Activated naive CD4-positive, alpha-beta T cell treated with anti-CD3 and anti-CD28 coated beads for 36 hours (primary cell): ENCODE measurements around the gene RAB40A. TPM values are rescaled to one million over a fixed set of nuclear protein-coding genes. Genes with fewer than 3 reads are reported as not detected.
"Not testable (repeated sequence)": the region's sequence is repeated elsewhere in the genome, so short reads cannot be mapped to it uniquely, and the experiment has no call there.

Experiments used
- CTCF ChIA-PET: fragments of 350-600 bp; sonication (Branson Sonifier 250); formaldehyde crosslinking; loops from one replicate; lab custom pipeline; 2021; ENCODE audit warnings: antibody characterized with exemption; lab: Charles Lee
- DNase-seq: peaks from one replicate; pipeline ENCODE4 v3.0.0-alpha.2; 2020
- H3K27ac Mint-ChIP-seq: one replicate; pipeline ENCODE4 v1.8.0; 2021; ENCODE audit warnings: mild to moderate bottlenecking, mixed read lengths
- H3K27me3 Mint-ChIP-seq: one replicate; pipeline ENCODE4 v1.8.0; 2021; ENCODE audit warnings: low read depth, mixed read lengths
- H3K36me3 Mint-ChIP-seq: one replicate; pipeline ENCODE4 v1.8.0; 2021; ENCODE audit warnings: low read depth, mixed read lengths
- H3K4me1 Mint-ChIP-seq: one replicate; pipeline ENCODE4 v1.8.0; 2021; ENCODE audit warnings: low read depth, mixed read lengths
- H3K4me3 Mint-ChIP-seq: one replicate; pipeline ENCODE4 v1.8.0; 2021; ENCODE audit warnings: mild to moderate bottlenecking, moderate library complexity, mixed read lengths
- H3K9me3 Mint-ChIP-seq: one replicate; pipeline ENCODE4 v1.8.0; 2021; ENCODE audit warnings: mixed read lengths
- intact Hi-C: fragments of 100-400 bp; cut with micrococcal nuclease; formaldehyde crosslinking; loops from one replicate; pipeline ENCODE4 v1.15.1; 2023
- total RNA-seq, 2 experiments: library from RNA; stranded (reverse); gene quantifications; one replicate each; pipeline ENCODE4 v1.2.3, GENCODE V29; 2021

Gene RAB40A
- total RNA-seq, 2 experiments from 2014 or later, result 0.07 TPM; not detected in 1

GRCh38 chrX:103480526-103480925 is 38.8 kb downstream of the RAB40A start:
- CTCF ChIA-PET, result no interaction called here

GRCh38 chrX:103477496-103477895 is 41.8 kb downstream of the RAB40A start:
- no peak for DNase-seq
- CTCF ChIA-PET, result no interaction called here
- H3K27me3 Mint-ChIP-seq, result no peaks in the 10 kb centered on the region
- intact Hi-C loops, result no loop called here
- H3K9me3 Mint-ChIP-seq, result no peaks in the 10 kb centered on the region
- H3K4me3 Mint-ChIP-seq, result no peak overlapping the region
- H3K27ac Mint-ChIP-seq, result no peak overlapping the region
- H3K36me3 Mint-ChIP-seq, result no peaks in the 10 kb centered on the region
- no peaks in the 10 kb centered on the region for H3K4me1 Mint-ChIP-seq

More at GRCh38 chrX:103480526-103480925, 38.8 kb downstream of the RAB40A start:
- Mint-ChIP-seq H3K36me3 (no peaks in the 10 kb centered on the region), H3K4me3 (no peak overlapping the region), H3K9me3 (no peaks in the 10 kb centered on the region), H3K27ac (no peak overlapping the region), H3K4me1 (no peaks in the 10 kb centered on the region), H3K27me3 (no peaks in the 10 kb centered on the region)
- intact Hi-C loops, result no loop called here
- DNase-seq, result no peak

- H3K27me3 Mint-ChIP-seq, result no peaks in the 10 kb centered on the region
- CTCF ChIA-PET, result no interaction called here
- no peaks in the 10 kb centered on the region for H3K36me3 Mint-ChIP-seq
- no peaks in the 10 kb centered on the region for H3K9me3 Mint-ChIP-seq
- DNase-seq, result no peak
- H3K4me1 Mint-ChIP-seq, result no peaks in the 10 kb centered on the region
- H3K27ac Mint-ChIP-seq, result no peak overlapping the region
- intact Hi-C loops, result no loop called here
- H3K4me3 Mint-ChIP-seq, result no peak overlapping the region
Observed at GRCh38 chrX:103475381-103475780, 43.9 kb downstream of the RAB40A start.

- intact Hi-C loops, H3K27me3 Mint-ChIP-seq, H3K36me3 Mint-ChIP-seq, H3K4me3 Mint-ChIP-seq, CTCF ChIA-PET, H3K4me1 Mint-ChIP-seq, H3K27ac Mint-ChIP-seq, DNase-seq, H3K9me3 Mint-ChIP-seq: not testable (repeated sequence)
Observed at GRCh38 chrX:103469977-103470376, 49.3 kb downstream of the RAB40A start.

GRCh38 chrX:103467887-103468286 is 51.4 kb downstream of the RAB40A start:
- Mint-ChIP-seq H3K27ac (no peak overlapping the region), H3K36me3 (no peaks in the 10 kb centered on the region), H3K4me3 (no peak overlapping the region), H3K27me3 (no peaks in the 10 kb centered on the region), H3K9me3 (no peaks in the 10 kb centered on the region), H3K4me1 (peaks cover 11% of the 10 kb centered on the region)
- CTCF ChIA-PET, result no interaction called here
- intact Hi-C loops, result no loop called here
- no peak for DNase-seq

- no peak for DNase-seq
- H3K4me3 Mint-ChIP-seq, result no peak overlapping the region
- H3K27ac Mint-ChIP-seq, result no peak overlapping the region
- H3K9me3 Mint-ChIP-seq, result no peaks in the 10 kb centered on the region
- peaks cover 11% of the 10 kb centered on the region for H3K4me1 Mint-ChIP-seq
- CTCF ChIA-PET, result no interaction called here
- no peaks in the 10 kb centered on the region for H3K27me3 Mint-ChIP-seq
- H3K36me3 Mint-ChIP-seq, result no peaks in the 10 kb centered on the region
- intact Hi-C loops, result no loop called here
Observed at GRCh38 chrX:103467156-103467555, 52.1 kb downstream of the RAB40A start.

GRCh38 chrX:103464774-103465117 is 54.5 kb downstream of the RAB40A start:
- CTCF ChIA-PET, result interaction anchor here (0.8 to 2.6 kb wide), 10 partner anchors 9 to 513 kb away, joined by 4 to 24 read pairs (median 6); no protein-coding TSS in a partner anchor
- H3K9me3 Mint-ChIP-seq, result no peaks in the 10 kb centered on the region
- peak overlapping the region; percentile 82 for H3K4me3 Mint-ChIP-seq
- intact Hi-C loops, result loop anchor here (1.0 to 5.0 kb wide), 7 partner anchors 60 to 513 kb away; partner anchors contain the start of genes TCEAL8 and TCEAL9
- H3K36me3 Mint-ChIP-seq, result peaks cover 1% of the 10 kb centered on the region
- H3K4me1 Mint-ChIP-seq, result peaks cover 25% of the 10 kb centered on the region
- no peaks in the 10 kb centered on the region for H3K27me3 Mint-ChIP-seq
- peak overlapping the region; percentile 73 for H3K27ac Mint-ChIP-seq
- peak; percentile 87 for DNase-seq

GRCh38 chrX:103464072-103464773 is 55.1 kb downstream of the RAB40A start:
- intact Hi-C loops, result loop anchor here (1.0 to 5.0 kb wide), 7 partner anchors 59 to 513 kb away; partner anchors contain the start of genes TCEAL8 and TCEAL9
- peak; percentile 41 for DNase-seq
- H3K9me3 Mint-ChIP-seq, result no peaks in the 10 kb centered on the region
- CTCF ChIA-PET, result interaction anchor here (0.7 to 2.6 kb wide), 16 partner anchors 10 to 513 kb away, joined by 3 to 24 read pairs (median 4); no protein-coding TSS in a partner anchor
- peak overlapping the region; percentile 73 for H3K27ac Mint-ChIP-seq
- H3K36me3 Mint-ChIP-seq, result peaks cover 1% of the 10 kb centered on the region
- peaks cover 30% of the 10 kb centered on the region for H3K4me1 Mint-ChIP-seq
- H3K4me3 Mint-ChIP-seq, result peak overlapping the region; percentile 82
- H3K27me3 Mint-ChIP-seq, result no peaks in the 10 kb centered on the region

- CTCF ChIA-PET, result interaction anchor here (0.5 kb wide), 1 partner anchor 250 kb away, joined by 3 read pairs; no protein-coding TSS in a partner anchor
- Mint-ChIP-seq H3K27ac (no peak overlapping the region), H3K36me3 (peaks cover 1% of the 10 kb centered on the region), H3K4me3 (no peak overlapping the region), H3K4me1 (peaks cover 31% of the 10 kb centered on the region), H3K9me3 (no peaks in the 10 kb centered on the region), H3K27me3 (no peaks in the 10 kb centered on the region)
- DNase-seq, result no peak
- intact Hi-C loops, result loop anchor here (5.0 kb wide), 1 partner anchor 104 kb away; the partner anchor contains the start of gene TCEAL9
Observed at GRCh38 chrX:103461156-103461555, 58.1 kb downstream of the RAB40A start.

GRCh38 chrX:103460001-103460755 is 59.1 kb downstream of the RAB40A start:
- DNase-seq, result peak; percentile 41
- H3K4me3 Mint-ChIP-seq, H3K27me3 Mint-ChIP-seq, H3K36me3 Mint-ChIP-seq, H3K9me3 Mint-ChIP-seq: not testable (repeated sequence)
- H3K27ac Mint-ChIP-seq, result peak overlapping the region; percentile 68
- intact Hi-C loops, result loop anchor here (5.0 kb wide), 1 partner anchor 103 kb away; the partner anchor contains the start of gene TCEAL9
- peaks cover 31% of the 10 kb centered on the region for H3K4me1 Mint-ChIP-seq
- CTCF ChIA-PET, result interaction anchor here (0.6 kb wide), 1 partner anchor 96 kb away, joined by 3 read pairs; no protein-coding TSS in a partner anchor

GRCh38 chrX:103453655-103454054 is 65.6 kb downstream of the RAB40A start:
- Mint-ChIP-seq H3K4me3 (no peak overlapping the region), H3K36me3 (no peaks in the 10 kb centered on the region), H3K4me1 (no peaks in the 10 kb centered on the region), H3K27me3 (no peaks in the 10 kb centered on the region), H3K9me3 (no peaks in the 10 kb centered on the region), H3K27ac (no peak overlapping the region)
- CTCF ChIA-PET, result no interaction called here
- intact Hi-C loops, result no loop called here
- no peak for DNase-seq
